Measurements from ENCODE around the gene SHCBP1L.

DNA sequence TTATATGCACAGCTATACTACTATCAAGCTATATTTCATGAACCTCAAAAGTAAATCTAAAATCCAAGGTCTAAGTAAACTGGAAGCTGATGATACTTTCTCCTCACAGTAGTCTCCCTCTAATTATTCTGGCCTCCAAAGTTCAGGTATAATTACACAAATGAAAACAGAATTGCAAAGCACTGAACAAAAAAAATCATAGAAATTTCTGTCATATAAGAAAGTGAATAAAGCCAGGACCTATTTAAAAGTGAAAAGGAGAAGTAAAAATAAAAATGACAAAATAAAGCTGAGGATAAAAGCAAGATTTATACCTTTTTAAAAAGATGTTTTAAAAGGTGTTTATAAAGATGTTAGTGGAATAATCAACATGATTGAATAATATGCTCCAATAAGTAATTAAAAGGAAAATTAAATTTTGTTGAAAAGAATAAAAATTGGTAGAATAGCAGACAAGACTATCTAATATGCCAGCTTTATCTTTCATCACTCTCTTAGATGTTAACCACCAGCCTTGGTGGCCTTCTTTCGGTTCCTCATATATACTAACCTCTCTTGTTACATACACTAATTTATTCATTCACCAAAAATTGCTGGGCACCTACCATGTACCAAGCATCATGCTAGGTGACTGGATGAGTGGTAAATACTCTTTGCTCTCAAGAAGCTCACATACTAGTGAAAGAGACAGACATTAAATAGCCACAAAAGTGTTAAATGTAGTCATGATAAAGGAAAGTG, 25.1 kb downstream of the SHCBP1L start:
- TF ChIP-seq, protein P1, sequence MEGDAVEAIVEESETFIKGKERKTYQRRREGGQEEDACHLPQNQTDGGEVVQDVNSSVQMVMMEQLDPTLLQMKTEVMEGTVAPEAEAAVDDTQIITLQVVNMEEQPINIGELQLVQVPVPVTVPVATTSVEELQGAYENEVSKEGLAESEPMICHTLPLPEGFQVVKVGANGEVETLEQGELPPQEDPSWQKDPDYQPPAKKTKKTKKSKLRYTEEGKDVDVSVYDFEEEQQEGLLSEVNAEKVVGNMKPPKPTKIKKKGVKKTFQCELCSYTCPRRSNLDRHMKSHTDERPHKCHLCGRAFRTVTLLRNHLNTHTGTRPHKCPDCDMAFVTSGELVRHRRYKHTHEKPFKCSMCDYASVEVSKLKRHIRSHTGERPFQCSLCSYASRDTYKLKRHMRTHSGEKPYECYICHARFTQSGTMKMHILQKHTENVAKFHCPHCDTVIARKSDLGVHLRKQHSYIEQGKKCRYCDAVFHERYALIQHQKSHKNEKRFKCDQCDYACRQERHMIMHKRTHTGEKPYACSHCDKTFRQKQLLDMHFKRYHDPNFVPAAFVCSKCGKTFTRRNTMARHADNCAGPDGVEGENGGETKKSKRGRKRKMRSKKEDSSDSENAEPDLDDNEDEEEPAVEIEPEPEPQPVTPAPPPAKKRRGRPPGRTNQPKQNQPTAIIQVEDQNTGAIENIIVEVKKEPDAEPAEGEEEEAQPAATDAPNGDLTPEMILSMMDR (IDR thresholded peaks at IDR 0.05 in 8 of 11, conservative IDR thresholded peaks at IDR 0.05 in 3 of 11): no peak
- no peak for TF ChIP-seq POLR2AphosphoS5 (IDR thresholded peaks at IDR 0.05)
- TF ChIP-seq POLR2A (IDR thresholded peaks at IDR 0.05): no peak
